Right forelimb (tissue), 1 donor: ENCODE data around the gene LMBR1L.

Experiments used
- DNase-seq: peaks from one replicate; pipeline ENCODE4 v3.0.0-alpha.2; 2018

The LMBR1L gene

GRCh38 chr12:49109641-49110463, 795 bp downstream of the LMBR1L start:
- peak; percentile 68 for DNase-seq

GRCh38 chr12:49108958-49109404, 1.7 kb downstream of the LMBR1L start:
- no peak for DNase-seq

GRCh38 chr12:49105504-49106084, 5.1 kb downstream of the LMBR1L start:
- DNase-seq = no peak

GRCh38 chr12:49104822-49105221, 5.8 kb downstream of the LMBR1L start:
- DNase-seq = no peak

GRCh38 chr12:49100380-49100779, 10.3 kb downstream of the LMBR1L start:
- DNase-seq = no peak

GRCh38 chr12:49098703-49099102, 11.9 kb downstream of the LMBR1L start:
- no peak for DNase-seq

GRCh38 chr12:49098035-49098451, 12.6 kb downstream of the LMBR1L start:
- no peak for DNase-seq

- DNase-seq = no peak
Observed at GRCh38 chr12:49097381-49097780, 13.3 kb downstream of the LMBR1L start.

- no peak for DNase-seq
Observed at GRCh38 chr12:49094975-49095365, 15.7 kb downstream of the LMBR1L start.

- peak; percentile 64 for DNase-seq
Observed at GRCh38 chr12:49094160-49094974, 16.3 kb downstream of the LMBR1L start, which contains the start of gene DHH. Gene DHH (minus strand): TSS chr12:49094801. CDS start chr12:49094512, 289 bp downstream.

GRCh38 chr12:49093792-49094159, 16.9 kb downstream of the LMBR1L start:
- no peak for DNase-seq

- DNase-seq = no peak
Observed at GRCh38 chr12:49092816-49093406, 17.7 kb downstream of the LMBR1L start.

- DNase-seq = peak; percentile 62
Observed at GRCh38 chr12:49092086-49092815, 18.4 kb downstream of the LMBR1L start.

GRCh38 chr12:49091836-49092085, 18.9 kb downstream of the LMBR1L start:
- DNase-seq = no peak

- no peak for DNase-seq
Observed at GRCh38 chr12:49091056-49091835, 19.4 kb downstream of the LMBR1L start.

GRCh38 chr12:49089821-49090773, 20.6 kb downstream of the LMBR1L start:
- peak; percentile 78 for DNase-seq

- no peak for DNase-seq
Observed at GRCh38 chr12:49088932-49089330, 21.7 kb downstream of the LMBR1L start.

- peak; percentile 80 for DNase-seq
Observed at GRCh38 chr12:49088150-49088931, 22.3 kb downstream of the LMBR1L start.

- DNase-seq = no peak
Observed at GRCh38 chr12:49086116-49086515, 24.5 kb downstream of the LMBR1L start.

GRCh38 chr12:49084438-49084837, 26.2 kb downstream of the LMBR1L start:
- no peak for DNase-seq
